GM12873 (cell line): ENCODE results near the gene GGNBP2.

ENCODE experiments used
- TF ChIP-seq, protein P1 (sequence below): IDR thresholded peaks from 2 replicates; pipeline ENCODE4 v1.5.1; 2012; ENCODE audit warnings: low read depth, mild to moderate bottlenecking, moderate library complexity, low read length, control low read depth; ENCODE audit not compliant: insufficient read depth; ENCODE audit errors: missing control alignments

GGNBP2 gene

DNA sequence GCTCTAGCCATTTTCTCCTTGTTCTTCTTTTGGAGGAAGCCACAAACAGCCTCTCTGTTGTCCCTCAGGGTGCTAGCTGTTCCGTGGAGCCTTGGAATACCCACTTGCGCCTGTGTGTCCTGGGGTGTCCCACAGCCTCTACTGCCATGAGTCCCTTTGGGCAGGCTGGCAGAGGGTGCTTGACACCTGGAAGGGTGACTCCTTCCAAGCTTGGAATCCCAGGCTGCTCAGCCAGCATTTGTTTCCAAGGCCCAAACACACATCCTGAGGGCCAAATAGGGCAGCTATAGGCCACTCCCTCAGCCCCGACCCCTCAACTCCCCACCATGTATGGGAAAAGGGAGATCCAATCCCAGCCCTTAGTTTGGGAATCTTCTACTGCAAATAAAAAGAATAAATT lies 43.4 kb upstream of the GGNBP2 start:
- TF ChIP-seq, protein P1, sequence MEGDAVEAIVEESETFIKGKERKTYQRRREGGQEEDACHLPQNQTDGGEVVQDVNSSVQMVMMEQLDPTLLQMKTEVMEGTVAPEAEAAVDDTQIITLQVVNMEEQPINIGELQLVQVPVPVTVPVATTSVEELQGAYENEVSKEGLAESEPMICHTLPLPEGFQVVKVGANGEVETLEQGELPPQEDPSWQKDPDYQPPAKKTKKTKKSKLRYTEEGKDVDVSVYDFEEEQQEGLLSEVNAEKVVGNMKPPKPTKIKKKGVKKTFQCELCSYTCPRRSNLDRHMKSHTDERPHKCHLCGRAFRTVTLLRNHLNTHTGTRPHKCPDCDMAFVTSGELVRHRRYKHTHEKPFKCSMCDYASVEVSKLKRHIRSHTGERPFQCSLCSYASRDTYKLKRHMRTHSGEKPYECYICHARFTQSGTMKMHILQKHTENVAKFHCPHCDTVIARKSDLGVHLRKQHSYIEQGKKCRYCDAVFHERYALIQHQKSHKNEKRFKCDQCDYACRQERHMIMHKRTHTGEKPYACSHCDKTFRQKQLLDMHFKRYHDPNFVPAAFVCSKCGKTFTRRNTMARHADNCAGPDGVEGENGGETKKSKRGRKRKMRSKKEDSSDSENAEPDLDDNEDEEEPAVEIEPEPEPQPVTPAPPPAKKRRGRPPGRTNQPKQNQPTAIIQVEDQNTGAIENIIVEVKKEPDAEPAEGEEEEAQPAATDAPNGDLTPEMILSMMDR: no peak

DNA sequence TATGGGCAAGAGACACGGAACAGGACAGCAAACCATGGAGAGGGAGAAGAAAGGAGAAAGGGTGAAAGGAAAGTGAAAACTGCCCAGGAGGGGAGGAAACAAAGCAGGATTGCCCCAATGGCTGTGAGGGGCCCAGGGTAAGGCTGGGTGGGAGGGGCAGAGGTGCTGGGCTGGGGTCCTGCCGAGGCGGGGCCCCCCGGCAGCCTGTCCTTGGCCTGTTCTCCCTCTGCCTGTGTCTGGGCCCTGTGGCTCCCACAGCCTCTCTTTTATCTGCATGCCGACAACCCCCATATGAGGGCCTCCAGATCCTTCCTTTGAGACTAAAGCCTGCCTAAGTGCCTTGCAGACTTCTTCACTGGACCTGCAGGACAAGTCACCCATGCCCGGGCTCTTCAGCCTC lies 42.8 kb upstream of the GGNBP2 start:
- TF ChIP-seq, protein P1: no peak

GRCh38 chr17:36503456-36504155 lies 41.1 kb upstream of the GGNBP2 start:
- TF ChIP-seq, protein P1: no peak

- TF ChIP-seq, protein P1: no peak
These were observed 40.6 kb upstream of the GGNBP2 start for GRCh38 chr17:36504156-36504545.

- TF ChIP-seq, protein P1: no peak
These were observed 39.5 kb upstream of the GGNBP2 start for GRCh38 chr17:36505171-36505570.

GRCh38 chr17:36506249-36506826 lies 38.4 kb upstream of the GGNBP2 start:
- TF ChIP-seq, protein P1: no peak

DNA sequence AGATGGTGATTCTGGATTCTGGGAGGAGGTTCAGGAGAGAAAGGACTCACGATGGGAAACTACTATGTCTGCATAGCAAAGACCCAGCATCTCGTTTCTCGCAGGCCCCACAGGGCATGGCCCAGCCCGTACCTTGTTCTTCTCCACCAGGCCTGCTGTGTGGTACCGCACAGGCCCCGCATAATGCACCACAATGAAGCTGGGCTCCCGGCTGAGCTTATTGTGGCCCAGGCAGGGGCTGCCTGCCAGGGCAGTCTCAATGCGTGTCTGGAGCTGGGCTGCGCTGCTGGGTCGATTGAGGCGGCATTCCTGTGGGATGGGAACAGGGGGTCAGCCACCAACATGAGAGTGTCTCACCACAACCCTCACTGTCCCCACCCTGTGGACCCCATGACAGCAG lies 37.9 kb upstream of the GGNBP2 start:
- TF ChIP-seq, protein P1: no peak
